Measurements from ENCODE around the gene GBA2. TPM values are rescaled to one million over a fixed set of nuclear protein-coding genes. Genes with fewer than 3 reads are reported as not detected.

The GBA2 gene
- total RNA-seq, 1 donor from 2014 or later, result 69.8 TPM

GRCh38 chr9:35711501-35712428 is 37.3 kb downstream of the GBA2 start:
- Mint-ChIP-seq H3K36me3 (ENCODE audit: unreplicated experiment) (peaks cover 73% of the 10 kb centered on the region), H3K9me3 (ENCODE audit: unreplicated experiment) (no peaks in the 10 kb centered on the region), H3K27me3 (ENCODE audit: unreplicated experiment) (no peaks in the 10 kb centered on the region), H3K27ac (ENCODE audit: unreplicated experiment) (no peak overlapping the region), H3K4me3 (ENCODE audit: unreplicated experiment) (no peak overlapping the region), H3K4me1 (ENCODE audit: unreplicated experiment) (no peaks in the 10 kb centered on the region)
- no peak for DNase-seq (ENCODE audit: extremely low spot score, unreplicated experiment)
- TF ChIP-seq CTCF (IDR thresholded peaks at IDR 0.05), result no peak

GRCh38 chr9:35710818-35711500 is 38.1 kb downstream of the GBA2 start:
- no peak overlapping the region for H3K4me3 Mint-ChIP-seq (ENCODE audit: unreplicated experiment)
- no peak overlapping the region for H3K27ac Mint-ChIP-seq (ENCODE audit: unreplicated experiment)
- H3K4me1 Mint-ChIP-seq (ENCODE audit: unreplicated experiment), result no peaks in the 10 kb centered on the region
- TF ChIP-seq CTCF (IDR thresholded peaks at IDR 0.05), result no peak
- no peak for DNase-seq (ENCODE audit: extremely low spot score, unreplicated experiment)
- H3K36me3 Mint-ChIP-seq (ENCODE audit: unreplicated experiment), result peaks cover 74% of the 10 kb centered on the region
- H3K9me3 Mint-ChIP-seq (ENCODE audit: unreplicated experiment), result no peaks in the 10 kb centered on the region
- no peaks in the 10 kb centered on the region for H3K27me3 Mint-ChIP-seq (ENCODE audit: unreplicated experiment)

- no peak overlapping the region for H3K4me3 Mint-ChIP-seq (ENCODE audit: unreplicated experiment)
- H3K36me3 Mint-ChIP-seq (ENCODE audit: unreplicated experiment), result peaks cover 69% of the 10 kb centered on the region
- TF ChIP-seq CTCF (IDR thresholded peaks at IDR 0.05), result no peak
- DNase-seq (ENCODE audit: extremely low spot score, unreplicated experiment), result no peak
- no peaks in the 10 kb centered on the region for H3K27me3 Mint-ChIP-seq (ENCODE audit: unreplicated experiment)
- no peaks in the 10 kb centered on the region for H3K4me1 Mint-ChIP-seq (ENCODE audit: unreplicated experiment)
- no peak overlapping the region for H3K27ac Mint-ChIP-seq (ENCODE audit: unreplicated experiment)
- H3K9me3 Mint-ChIP-seq (ENCODE audit: unreplicated experiment), result no peaks in the 10 kb centered on the region
These were observed 40.9 kb downstream of the GBA2 start for GRCh38 chr9:35708146-35708545.

GRCh38 chr9:35706951-35707350 is 42.1 kb downstream of the GBA2 start:
- Mint-ChIP-seq H3K4me1 (ENCODE audit: unreplicated experiment) (no peaks in the 10 kb centered on the region), H3K9me3 (ENCODE audit: unreplicated experiment) (no peaks in the 10 kb centered on the region), H3K4me3 (ENCODE audit: unreplicated experiment) (no peak overlapping the region), H3K27me3 (ENCODE audit: unreplicated experiment) (no peaks in the 10 kb centered on the region), H3K36me3 (ENCODE audit: unreplicated experiment) (peaks cover 69% of the 10 kb centered on the region), H3K27ac (ENCODE audit: unreplicated experiment) (no peak overlapping the region)
- DNase-seq (ENCODE audit: extremely low spot score, unreplicated experiment), result no peak
- TF ChIP-seq CTCF (IDR thresholded peaks at IDR 0.05), result no peak

- H3K27me3 Mint-ChIP-seq (ENCODE audit: unreplicated experiment), result no peaks in the 10 kb centered on the region
- no peak overlapping the region for H3K27ac Mint-ChIP-seq (ENCODE audit: unreplicated experiment)
- H3K36me3 Mint-ChIP-seq (ENCODE audit: unreplicated experiment), result peaks cover 60% of the 10 kb centered on the region
- TF ChIP-seq CTCF (IDR thresholded peaks at IDR 0.05), result no peak
- H3K4me1 Mint-ChIP-seq (ENCODE audit: unreplicated experiment), result no peaks in the 10 kb centered on the region
- DNase-seq (ENCODE audit: extremely low spot score, unreplicated experiment), result no peak
- no peak overlapping the region for H3K4me3 Mint-ChIP-seq (ENCODE audit: unreplicated experiment)
- H3K9me3 Mint-ChIP-seq (ENCODE audit: unreplicated experiment), result no peaks in the 10 kb centered on the region
These were observed 43.1 kb downstream of the GBA2 start for GRCh38 chr9:35705836-35706430.
